Lung (tissue), 12 donors: ENCODE results near the gene COMMD8. TPM values are rescaled to one million over a fixed set of nuclear protein-coding genes. Genes with fewer than 3 reads are reported as not detected.

Source experiments
- ATAC-seq: fragments of 200-7000 bp; cut with Tn5 transposase; one replicate; pipeline ENCODE4 v1.9.1; 2020; ENCODE audit warnings: moderate number of reproducible peaks; ENCODE audit not compliant: insufficient read depth, low FRiP score
- DNase-seq, 3 donors: peaks; one replicate each; pipeline ENCODE4 v3.0.0-alpha.2; 2013 to 2017
- H3K27ac ChIP-seq, 2 donors: one replicate each; pipeline ENCODE4 v1.5.1; 2013; ENCODE audit warnings: mild to moderate bottlenecking in 2 of 2, moderate library complexity in 2 of 2, control low read depth in 1 of 2, inconsistent platforms in 1 of 2, low read depth in 1 of 2, low read length in 1 of 2
- H3K27me3 ChIP-seq, 3 donors: one replicate each; pipeline ENCODE4 v1.5.1; 2013; ENCODE audit warnings: low read length in 2 of 3; ENCODE audit not compliant: control insufficient read depth in 3 of 3, insufficient read depth in 3 of 3
- H3K36me3 ChIP-seq, 4 donors: one replicate each; pipeline ENCODE4 v1.5.1; 2013; ENCODE audit warnings: low read length in 4 of 4, mild to moderate bottlenecking in 1 of 4, moderate library complexity in 1 of 4; ENCODE audit not compliant: control insufficient read depth in 4 of 4, insufficient read depth in 4 of 4
- H3K4me1 ChIP-seq, 5 donors: one replicate each; pipeline ENCODE4 v1.5.1; 2013; ENCODE audit warnings: low read length in 5 of 5, mild to moderate bottlenecking in 2 of 5, moderate library complexity in 1 of 5; ENCODE audit not compliant: control insufficient read depth in 5 of 5, insufficient read depth in 5 of 5
- H3K4me3 ChIP-seq: one replicate; pipeline ENCODE4 v1.5.1; 2013; ENCODE audit warnings: mild to moderate bottlenecking, control low read depth, moderate library complexity
- H3K9ac ChIP-seq, 2 donors: one replicate each; pipeline ENCODE4 v1.5.1; 2013; ENCODE audit warnings: low read length in 2 of 2, control low read depth in 1 of 2; ENCODE audit not compliant: insufficient read depth in 1 of 2
- H3K9me3 ChIP-seq, 4 donors: one replicate each; pipeline ENCODE4 v1.5.1; 2013; ENCODE audit warnings: low read length in 3 of 4, mild to moderate bottlenecking in 1 of 4, moderate library complexity in 1 of 4; ENCODE audit not compliant: control insufficient read depth in 4 of 4, insufficient read depth in 3 of 4
- WGBS, 2 donors: extraction: QIAGEN DNeasy Blood & Tissue Kit; methylation state at CpG; one replicate each; pipeline ENCODE4 v1.1.7; 2013; 5-methylcytosine and 5-hydroxymethylcytosine counted together
- polyA plus RNA-seq, 2 donors: library from polyadenylated mRNA; stranded (reverse); fragments of 200-250 nt; gene quantifications; one replicate each; pipeline ENCODE4 v1.2.1, GENCODE V29; 2013
- total RNA-seq, 2 donors: library from RNA; depleted of rRNA in 1 of 2; stranded (reverse); fragments of >200 nt in 1 of 2; gene quantifications; one replicate each; pipeline ENCODE4 v1.2.1, GENCODE V29; 2014 to 2021
- TF ChIP-seq, protein P1 (sequence below): IDR thresholded peaks from 2 replicates; pipeline ENCODE4 v1.5.1; 2012; ENCODE audit warnings: mild to moderate bottlenecking; ENCODE audit errors: control extremely low read depth, extremely low read depth
- donor health status: control.
- donor health status: control.
- donor health status: Bipolar disorder and iron deficiency.
- donor health status: healthy.
- donor health status: DM: yes; HTN: yes; CAD: no.

Gene COMMD8
- total and polyA plus RNA-seq, 4 donors = 12.3 to 20.2 (median 14.8) TPM

DNA sequence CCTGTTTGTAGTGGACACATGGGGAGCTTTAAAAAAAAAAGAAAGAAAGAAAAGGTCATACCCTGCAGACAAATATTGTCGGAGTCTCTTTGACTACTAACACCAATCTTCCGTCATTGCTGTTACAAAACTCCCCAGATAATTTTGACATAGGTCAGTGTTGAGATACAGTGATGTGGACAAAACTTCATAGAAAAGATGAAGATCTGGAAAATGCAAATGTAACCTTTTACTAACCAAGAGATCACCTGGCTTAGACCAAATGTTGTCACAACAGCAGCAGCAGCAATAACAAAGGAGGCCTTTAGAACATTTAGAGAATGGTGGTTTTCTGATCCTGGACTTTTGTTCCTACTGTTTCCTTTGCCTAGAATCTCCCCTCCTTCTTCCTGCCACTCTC, 8.1 kb upstream of the COMMD8 start:
- H3K4me3 ChIP-seq = no peak overlapping the region
- H3K9me3 ChIP-seq = no peaks in the 10 kb centered on the region
- H3K4me1 ChIP-seq = peaks cover 0 to 5% (median 3%) of the 10 kb centered on the region in 5 donors
- ATAC-seq (no peak), DNase-seq (no peak)
- no peak overlapping the region for H3K9ac ChIP-seq
- TF ChIP-seq, protein P1, sequence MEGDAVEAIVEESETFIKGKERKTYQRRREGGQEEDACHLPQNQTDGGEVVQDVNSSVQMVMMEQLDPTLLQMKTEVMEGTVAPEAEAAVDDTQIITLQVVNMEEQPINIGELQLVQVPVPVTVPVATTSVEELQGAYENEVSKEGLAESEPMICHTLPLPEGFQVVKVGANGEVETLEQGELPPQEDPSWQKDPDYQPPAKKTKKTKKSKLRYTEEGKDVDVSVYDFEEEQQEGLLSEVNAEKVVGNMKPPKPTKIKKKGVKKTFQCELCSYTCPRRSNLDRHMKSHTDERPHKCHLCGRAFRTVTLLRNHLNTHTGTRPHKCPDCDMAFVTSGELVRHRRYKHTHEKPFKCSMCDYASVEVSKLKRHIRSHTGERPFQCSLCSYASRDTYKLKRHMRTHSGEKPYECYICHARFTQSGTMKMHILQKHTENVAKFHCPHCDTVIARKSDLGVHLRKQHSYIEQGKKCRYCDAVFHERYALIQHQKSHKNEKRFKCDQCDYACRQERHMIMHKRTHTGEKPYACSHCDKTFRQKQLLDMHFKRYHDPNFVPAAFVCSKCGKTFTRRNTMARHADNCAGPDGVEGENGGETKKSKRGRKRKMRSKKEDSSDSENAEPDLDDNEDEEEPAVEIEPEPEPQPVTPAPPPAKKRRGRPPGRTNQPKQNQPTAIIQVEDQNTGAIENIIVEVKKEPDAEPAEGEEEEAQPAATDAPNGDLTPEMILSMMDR = no peak
- no peaks in the 10 kb centered on the region for H3K36me3 ChIP-seq
- H3K27ac ChIP-seq = no peak overlapping the region
- H3K27me3 ChIP-seq = no peaks in the 10 kb centered on the region
- 51 to 88% methylated on average over 2 of the region's 2 CpGs for WGBS, 2 donors

DNA sequence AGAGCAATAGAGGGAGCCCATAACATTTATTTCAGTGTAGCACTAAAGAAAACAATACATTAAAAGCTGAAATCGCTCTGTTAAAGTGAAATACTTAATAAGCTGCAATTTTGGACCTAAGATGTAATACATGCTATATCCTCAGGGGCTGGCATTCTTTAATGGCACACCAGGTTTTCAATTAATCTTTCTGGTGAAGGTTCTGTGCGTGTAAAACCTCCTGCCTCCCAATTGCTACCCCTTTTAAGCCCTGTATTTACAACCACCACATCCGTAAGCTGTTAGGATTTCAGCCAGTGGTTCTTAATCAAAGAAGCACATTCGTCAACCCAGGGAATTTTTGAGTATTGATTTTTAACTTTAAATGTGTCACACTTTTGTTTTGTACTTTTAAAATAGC, 7.6 kb upstream of the COMMD8 start:
- 52 to 73% methylated on average over 4 of the region's 4 CpGs for WGBS, 2 donors
- no peak for ATAC-seq
- TF ChIP-seq, protein P1 = no peak

DNA sequence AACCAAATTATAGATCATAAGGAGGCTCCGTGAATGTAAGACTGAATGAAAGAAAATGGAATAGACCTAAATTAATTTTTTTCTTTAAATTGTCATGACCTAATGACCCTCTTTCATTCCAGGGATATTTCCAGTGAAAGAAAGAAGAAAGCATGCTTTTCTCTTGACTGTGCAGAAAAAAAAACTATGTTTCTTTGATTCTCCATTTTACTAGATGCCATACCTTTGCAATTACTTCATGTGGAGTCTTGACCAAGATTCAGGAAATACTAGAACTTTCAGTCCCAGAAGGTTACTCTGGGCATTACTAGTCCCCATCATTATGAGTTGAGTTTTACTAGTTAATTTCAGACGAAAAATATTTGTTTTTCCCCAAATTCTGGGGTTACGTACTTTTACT, 6.4 kb upstream of the COMMD8 start:
- Histone ChIP-seq H3K27me3 (no peaks in the 10 kb centered on the region), H3K4me3 (no peak overlapping the region), H3K9me3 (no peaks in the 10 kb centered on the region), H3K9ac (no peak overlapping the region), H3K36me3 (no peaks in the 10 kb centered on the region), H3K4me1 (peaks cover 0 to 5% (median 3%) of the 10 kb centered on the region in 5 donors), H3K27ac (no peak overlapping the region)
- WGBS, 2 donors = 92 to 95% methylated on average over 3 of the region's 3 CpGs
- ATAC-seq (no peak), DNase-seq (no peak)
- TF ChIP-seq, protein P1 = no peak

More for the DNA sequence above, 7.6 kb upstream of the COMMD8 start:
- no peak for DNase-seq
- no peaks in the 10 kb centered on the region for H3K36me3 ChIP-seq
- H3K4me1 ChIP-seq = peaks cover 0 to 5% (median 3%) of the 10 kb centered on the region in 5 donors
- no peaks in the 10 kb centered on the region for H3K27me3 ChIP-seq
- no peaks in the 10 kb centered on the region for H3K9me3 ChIP-seq
- no peak overlapping the region for H3K9ac ChIP-seq
- H3K4me3 ChIP-seq = no peak overlapping the region
- H3K27ac ChIP-seq = no peak overlapping the region

DNA sequence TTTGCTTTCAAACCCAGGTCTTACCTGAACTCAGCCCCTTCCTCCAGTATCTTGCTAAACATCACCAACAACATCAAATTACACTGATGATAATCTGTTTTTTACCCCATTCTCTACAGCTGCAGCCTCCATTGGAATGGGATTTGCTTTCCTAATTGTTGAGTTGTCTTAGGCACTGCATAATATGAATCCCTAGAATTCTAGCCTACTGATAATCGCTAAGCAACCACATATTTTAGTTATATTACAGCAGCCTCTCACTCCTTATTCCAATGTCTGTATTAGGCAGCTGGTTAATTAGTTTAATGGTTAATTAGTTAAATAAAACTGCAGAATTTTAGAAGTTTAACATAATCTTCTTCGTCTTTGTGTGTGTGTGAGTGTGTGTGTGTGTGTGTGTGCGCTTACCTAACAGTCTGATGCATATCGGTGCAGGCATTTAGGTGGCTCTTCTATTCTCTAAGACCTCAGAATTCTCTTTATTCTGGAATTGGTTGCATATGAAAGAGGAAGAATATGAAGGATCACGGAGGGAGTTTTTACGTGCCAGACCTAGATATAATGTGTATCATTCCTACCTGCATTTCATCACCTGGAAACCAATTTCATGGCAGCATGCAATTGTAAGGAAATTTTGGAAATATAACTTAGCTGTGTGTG, 5.3 kb upstream of the COMMD8 start:
- DNase-seq = peak in 2 of 3 donors; percentile 78 to 79
- TF ChIP-seq, protein P1 = no peak
- ATAC-seq = no peak
- peak overlapping the region in 1 of 2 donors; percentile 27 for H3K9ac ChIP-seq
- H3K27me3 ChIP-seq = no peaks in the 10 kb centered on the region
- 72 to 85% methylated on average over 6 of the region's 6 CpGs for WGBS, 2 donors
- H3K4me3 ChIP-seq = no peak overlapping the region
- H3K9me3 ChIP-seq = no peaks in the 10 kb centered on the region
- no peaks in the 10 kb centered on the region for H3K36me3 ChIP-seq
- peaks cover 0 to 5% (median 3%) of the 10 kb centered on the region in 5 donors for H3K4me1 ChIP-seq
- H3K27ac ChIP-seq = no peak overlapping the region
